ENCODE measurements around the gene TPSB2. TPM values are rescaled to one million over a fixed set of nuclear protein-coding genes. Genes with fewer than 3 reads are reported as not detected.

The TPSB2 gene
- total RNA-seq, 1 experiment from 2014 or later = not detected

DNA sequence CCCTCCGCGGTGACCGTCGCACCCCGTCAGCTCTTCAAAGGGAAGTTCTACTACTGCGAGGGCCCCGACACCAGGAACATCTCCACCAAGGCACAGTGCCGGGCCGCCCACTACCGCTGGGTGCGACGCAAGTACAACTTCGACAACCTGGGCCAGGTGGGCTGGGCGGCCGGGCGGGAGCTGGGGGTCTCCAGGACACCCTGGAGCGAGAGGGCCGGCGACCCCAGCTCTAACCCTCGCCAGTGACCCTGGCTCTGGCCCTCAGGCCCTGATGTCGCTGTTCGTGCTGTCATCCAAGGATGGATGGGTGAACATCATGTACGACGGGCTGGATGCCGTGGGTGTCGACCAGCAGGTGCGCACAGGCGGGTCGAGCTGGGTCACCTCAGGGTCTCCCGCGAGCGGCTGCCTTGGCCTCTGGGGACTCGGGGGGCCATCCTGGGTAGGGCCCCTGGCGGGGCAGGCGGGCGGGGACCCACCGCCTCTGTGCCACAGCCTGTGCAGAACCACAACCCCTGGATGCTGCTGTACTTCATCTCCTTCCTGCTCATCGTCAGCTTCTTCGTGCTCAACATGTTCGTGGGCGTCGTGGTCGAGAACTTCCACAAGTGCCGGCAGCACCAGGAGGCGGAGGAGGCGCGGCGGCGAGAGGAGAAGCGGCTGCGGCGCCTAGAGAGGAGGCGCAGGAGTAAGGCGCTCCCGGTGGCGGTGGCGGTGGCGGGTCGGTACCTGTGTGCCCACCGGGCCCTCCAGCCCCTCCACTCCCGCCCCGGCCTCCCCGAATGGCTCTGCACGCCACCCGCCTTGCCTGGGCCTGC is 18.3 kb downstream of the TPSB2 start:
- H3F3A ChIP-seq (ENCODE audit: low read length, unreplicated experiment) = no peaks in the 10 kb centered on the region
- H3K4me3 ChIP-seq (ENCODE audit: low read length) = no peak overlapping the region
- H3K27ac ChIP-seq (ENCODE audit: low read length) = no peak overlapping the region
- BruUV-seq (replicated peaks) = no TSS peak
- TF ChIP-seq EZH2 (IDR thresholded peaks at IDR 0.05; ENCODE audit: low read length, unreplicated experiment) (no peak), EZH2phosphoT487 (IDR thresholded peaks at IDR 0.05; ENCODE audit: borderline replicate concordance, low read length) (no peak), CTCF (conservative IDR thresholded peaks at IDR 0.05; ENCODE audit: low read depth, low read length) (no peak)
- CTCF ChIA-PET = no interaction called here
- no peaks in the 10 kb centered on the region for H3K79me2 ChIP-seq (ENCODE audit: low read length)
- POLR2A ChIA-PET (ENCODE audit: unreplicated experiment) = no interaction called here
- no peaks in the 10 kb centered on the region for H3K9me2 ChIP-seq (replicated peaks; ENCODE audit: low read length)
- H3K36me3 ChIP-seq (ENCODE audit: low read depth, low read length) = no peaks in the 10 kb centered on the region
- H3K4me2 ChIP-seq (ENCODE audit: low read length) = no peak overlapping the region
- H2AFZ ChIP-seq (ENCODE audit: low read length) = no peak overlapping the region
- H3K9me3 ChIP-seq (ENCODE audit: low read length) = no peaks in the 10 kb centered on the region
- H3K27me3 ChIP-seq (ENCODE audit: low read length) = no peaks in the 10 kb centered on the region
- no peaks in the 10 kb centered on the region for H3K4me1 ChIP-seq (ENCODE audit: insufficient read depth, low read length)
- intact Hi-C loops (cut with micrococcal nuclease) = no loop called here
- ATAC-seq (no peak), DNase-seq (no peak)
- no peaks in the 10 kb centered on the region for H4K20me1 ChIP-seq (ENCODE audit: low read length)
- no peak overlapping the region for H3K9ac ChIP-seq (ENCODE audit: low read length)

GRCh38 chr16:1210461-1210860 is 19.5 kb downstream of the TPSB2 start:
- DNase-seq = no peak
- TF ChIP-seq CTCF (conservative IDR thresholded peaks at IDR 0.05; ENCODE audit: low read depth, low read length) (no peak), EZH2phosphoT487 (IDR thresholded peaks at IDR 0.05; ENCODE audit: borderline replicate concordance, low read length) (no peak), EZH2 (IDR thresholded peaks at IDR 0.05; ENCODE audit: low read length, unreplicated experiment) (no peak)
- Histone ChIP-seq H3F3A (ENCODE audit: low read length, unreplicated experiment) (no peaks in the 10 kb centered on the region), H3K27ac (ENCODE audit: low read length) (no peak overlapping the region), H3K4me1 (ENCODE audit: insufficient read depth, low read length) (no peaks in the 10 kb centered on the region), H4K20me1 (ENCODE audit: low read length) (no peaks in the 10 kb centered on the region), H3K9me2 (replicated peaks; ENCODE audit: low read length) (no peaks in the 10 kb centered on the region), H2AFZ (ENCODE audit: low read length) (no peak overlapping the region), H3K36me3 (ENCODE audit: low read depth, low read length) (no peaks in the 10 kb centered on the region), H3K4me3 (ENCODE audit: low read length) (no peak overlapping the region), H3K79me2 (ENCODE audit: low read length) (no peaks in the 10 kb centered on the region), H3K27me3 (ENCODE audit: low read length) (no peaks in the 10 kb centered on the region), H3K9me3 (ENCODE audit: low read length) (no peaks in the 10 kb centered on the region), H3K9ac (ENCODE audit: low read length) (no peak overlapping the region), H3K4me2 (ENCODE audit: low read length) (no peak overlapping the region)
- ChIA-PET POLR2A (ENCODE audit: unreplicated experiment) (no interaction called here), CTCF (no interaction called here)
- ATAC-seq = no peak
- no TSS peak for BruUV-seq (replicated peaks)
- intact Hi-C loops (cut with micrococcal nuclease) = no loop called here

- no peak for DNase-seq
- no peaks in the 10 kb centered on the region for H3K27me3 ChIP-seq (ENCODE audit: low read length)
- no peaks in the 10 kb centered on the region for H3K4me1 ChIP-seq (ENCODE audit: insufficient read depth, low read length)
- H3K9me2 ChIP-seq (replicated peaks; ENCODE audit: low read length) = no peaks in the 10 kb centered on the region
- no peak overlapping the region for H3K9ac ChIP-seq (ENCODE audit: low read length)
- no peak for ATAC-seq
- H3F3A ChIP-seq (ENCODE audit: low read length, unreplicated experiment) = no peaks in the 10 kb centered on the region
- no peak for TF ChIP-seq EZH2 (IDR thresholded peaks at IDR 0.05; ENCODE audit: low read length, unreplicated experiment)
- TF ChIP-seq CTCF (conservative IDR thresholded peaks at IDR 0.05; ENCODE audit: low read depth, low read length) = no peak
- no peak for TF ChIP-seq EZH2phosphoT487 (IDR thresholded peaks at IDR 0.05; ENCODE audit: borderline replicate concordance, low read length)
- no peak overlapping the region for H3K4me2 ChIP-seq (ENCODE audit: low read length)
- no peaks in the 10 kb centered on the region for H3K36me3 ChIP-seq (ENCODE audit: low read depth, low read length)
- intact Hi-C loops (cut with micrococcal nuclease) = no loop called here
- no peaks in the 10 kb centered on the region for H3K79me2 ChIP-seq (ENCODE audit: low read length)
- POLR2A ChIA-PET (ENCODE audit: unreplicated experiment) = no interaction called here
- H3K4me3 ChIP-seq (ENCODE audit: low read length) = no peak overlapping the region
- CTCF ChIA-PET = no interaction called here
- no peak overlapping the region for H3K27ac ChIP-seq (ENCODE audit: low read length)
- H3K9me3 ChIP-seq (ENCODE audit: low read length) = no peaks in the 10 kb centered on the region
- no peaks in the 10 kb centered on the region for H4K20me1 ChIP-seq (ENCODE audit: low read length)
- BruUV-seq (replicated peaks) = no TSS peak
- H2AFZ ChIP-seq (ENCODE audit: low read length) = no peak overlapping the region
Observed at GRCh38 chr16:1209081-1209480, 20.9 kb downstream of the TPSB2 start.
